Activated CD4-positive, alpha-beta T cell treated with anti-CD3 and anti-CD28 coated beads for 36 hours (primary cell): Measurements from ENCODE around the gene FGD4. TPM values are rescaled to one million over a fixed set of nuclear protein-coding genes. Genes with fewer than 3 reads are reported as not detected.
"Not testable (repeated sequence)": the region's sequence is repeated elsewhere in the genome, so short reads cannot be mapped to it uniquely, and the experiment has no call there.

Experiments used
- ATAC-seq: fragments of 200-7000 bp; cut with Tn5 transposase; one replicate; pipeline ENCODE4 v1.10.0; 2021; ENCODE audit warnings: mild to moderate bottlenecking, moderate library complexity
- CTCF ChIA-PET: fragments of 350-600 bp; sonication (Branson Sonifier 250); formaldehyde crosslinking; loops from one replicate; lab custom pipeline; 2021; ENCODE audit warnings: antibody characterized with exemption; lab: Charles Lee
- POLR2A ChIA-PET: fragments of 350-600 bp; sonication (Branson Sonifier 250); formaldehyde crosslinking; loops from one replicate; lab custom pipeline; 2021; ENCODE audit warnings: antibody characterized with exemption, inconsistent platforms; lab: Charles Lee
- DNase-seq: peaks from one replicate; pipeline ENCODE4 v3.0.0-alpha.2; 2020
- H3K27ac Mint-ChIP-seq: one replicate; pipeline ENCODE4 v1.8.0; 2021; ENCODE audit warnings: mixed read lengths
- H3K27me3 Mint-ChIP-seq: one replicate; pipeline ENCODE4 v1.8.0; 2021; ENCODE audit warnings: mixed read lengths
- H3K36me3 Mint-ChIP-seq: one replicate; pipeline ENCODE4 v1.8.0; 2021; ENCODE audit warnings: low read depth, mixed read lengths
- H3K4me1 Mint-ChIP-seq: one replicate; pipeline ENCODE4 v1.8.0; 2021; ENCODE audit warnings: mixed read lengths
- H3K4me3 Mint-ChIP-seq: one replicate; pipeline ENCODE4 v1.8.0; 2021; ENCODE audit warnings: mild to moderate bottlenecking, moderate library complexity, mixed read lengths
- H3K9me3 Mint-ChIP-seq: one replicate; pipeline ENCODE4 v1.8.0; 2021; ENCODE audit warnings: low read depth, mixed read lengths
- intact Hi-C, 2 experiments: fragments of 100-400 bp; cut with DNase I in 1 of 2; cut with micrococcal nuclease in 1 of 2; formaldehyde crosslinking; loops; one replicate each; pipeline versions ENCODE4 v1.14.2 to v1.15.1; 2022 to 2024; cut with DNase I, micrococcal nuclease
- total RNA-seq, 2 experiments: library from RNA; stranded (reverse); gene quantifications; one replicate each; pipeline ENCODE4 v1.2.3, GENCODE V29; 2021

FGD4 gene
- total RNA-seq, 2 experiments from 2014 or later: 0.07 TPM; not detected in 1

- no peaks in the 10 kb centered on the region for H3K9me3 Mint-ChIP-seq
- H3K4me1 Mint-ChIP-seq: no peaks in the 10 kb centered on the region
- POLR2A ChIA-PET: no interaction called here
- DNase-seq (no peak), ATAC-seq (no peak)
- no peak overlapping the region for H3K27ac Mint-ChIP-seq
- intact Hi-C loops: no loop called here
- no peak overlapping the region for H3K4me3 Mint-ChIP-seq
- H3K27me3 Mint-ChIP-seq: no peaks in the 10 kb centered on the region
- no peaks in the 10 kb centered on the region for H3K36me3 Mint-ChIP-seq
- CTCF ChIA-PET: no interaction called here
These were observed 146.1 kb downstream of the FGD4 start for GRCh38 chr12:32545413-32545980.

GRCh38 chr12:32546272-32546671, 146.9 kb downstream of the FGD4 start:
- Mint-ChIP-seq H3K4me3 (no peak overlapping the region), H3K27me3 (no peaks in the 10 kb centered on the region), H3K36me3 (no peaks in the 10 kb centered on the region), H3K27ac (no peak overlapping the region), H3K4me1 (no peaks in the 10 kb centered on the region), H3K9me3 (no peaks in the 10 kb centered on the region)
- DNase-seq: no peak
- POLR2A ChIA-PET: no interaction called here
- ATAC-seq: no peak
- CTCF ChIA-PET: interaction anchor here (0.6 kb wide), 1 partner anchor 179 kb away, joined by 3 read pairs; no protein-coding TSS in a partner anchor
- intact Hi-C loops: no loop called here

GRCh38 chr12:32548691-32549281, 149.4 kb downstream of the FGD4 start:
- Mint-ChIP-seq H3K9me3 (no peaks in the 10 kb centered on the region), H3K27ac (no peak overlapping the region), H3K4me1 (no peaks in the 10 kb centered on the region), H3K27me3 (no peaks in the 10 kb centered on the region), H3K36me3 (no peaks in the 10 kb centered on the region), H3K4me3 (no peak overlapping the region)
- ATAC-seq (no peak), DNase-seq (no peak)
- ChIA-PET CTCF (interaction anchor here (0.6 kb wide), 1 partner anchor 1731 kb away, joined by 3 read pairs; no protein-coding TSS in a partner anchor), POLR2A (no interaction called here)
- intact Hi-C loops: no loop called here

GRCh38 chr12:32549675-32550079, 150.3 kb downstream of the FGD4 start:
- no peak for ATAC-seq
- ChIA-PET POLR2A (no interaction called here), CTCF (no interaction called here)
- H3K4me1 Mint-ChIP-seq: no peaks in the 10 kb centered on the region
- H3K27ac Mint-ChIP-seq: no peak overlapping the region
- H3K9me3 Mint-ChIP-seq: no peaks in the 10 kb centered on the region
- no peaks in the 10 kb centered on the region for H3K36me3 Mint-ChIP-seq
- H3K27me3 Mint-ChIP-seq: no peaks in the 10 kb centered on the region
- no peak overlapping the region for H3K4me3 Mint-ChIP-seq
- DNase-seq: no peak
- intact Hi-C loops: no loop called here

- intact Hi-C loops: no loop called here
- ATAC-seq (no peak), DNase-seq (no peak)
- POLR2A ChIA-PET: no interaction called here
- no peaks in the 10 kb centered on the region for H3K4me1 Mint-ChIP-seq
- CTCF ChIA-PET: interaction anchor here (0.6 kb wide), 1 partner anchor 1703 kb away, joined by 3 read pairs; no protein-coding TSS in a partner anchor
- H3K27ac Mint-ChIP-seq: no peak overlapping the region
- no peak overlapping the region for H3K4me3 Mint-ChIP-seq
- no peaks in the 10 kb centered on the region for H3K27me3 Mint-ChIP-seq
- H3K36me3 Mint-ChIP-seq: no peaks in the 10 kb centered on the region
- H3K9me3 Mint-ChIP-seq: no peaks in the 10 kb centered on the region
These were observed 151.7 kb downstream of the FGD4 start for GRCh38 chr12:32551058-32551457.

GRCh38 chr12:32558903-32559302, 159.5 kb downstream of the FGD4 start:
- H3K27me3 Mint-ChIP-seq: no peaks in the 10 kb centered on the region
- ChIA-PET POLR2A (no interaction called here), CTCF (no interaction called here)
- ATAC-seq (no peak), DNase-seq (no peak)
- no peak overlapping the region for H3K27ac Mint-ChIP-seq
- H3K4me3 Mint-ChIP-seq: no peak overlapping the region
- no peaks in the 10 kb centered on the region for H3K36me3 Mint-ChIP-seq
- intact Hi-C loops: no loop called here
- no peaks in the 10 kb centered on the region for H3K4me1 Mint-ChIP-seq
- no peaks in the 10 kb centered on the region for H3K9me3 Mint-ChIP-seq

- no peaks in the 10 kb centered on the region for H3K9me3 Mint-ChIP-seq
- DNase-seq (no peak), ATAC-seq (no peak)
- CTCF ChIA-PET: no interaction called here
- POLR2A ChIA-PET: no interaction called here
- no peak overlapping the region for H3K27ac Mint-ChIP-seq
- no peaks in the 10 kb centered on the region for H3K27me3 Mint-ChIP-seq
- H3K4me1 Mint-ChIP-seq: no peaks in the 10 kb centered on the region
- intact Hi-C loops: no loop called here
- H3K4me3 Mint-ChIP-seq: no peak overlapping the region
- H3K36me3 Mint-ChIP-seq: no peaks in the 10 kb centered on the region
These were observed 160.1 kb downstream of the FGD4 start for GRCh38 chr12:32559434-32559833.

- POLR2A ChIA-PET: no interaction called here
- DNase-seq: no peak
- intact Hi-C loops: no loop called here
- Mint-ChIP-seq H3K4me1 (no peaks in the 10 kb centered on the region), H3K27me3 (no peaks in the 10 kb centered on the region), H3K36me3 (no peaks in the 10 kb centered on the region), H3K9me3 (no peaks in the 10 kb centered on the region), H3K27ac (no peak overlapping the region), H3K4me3 (no peak overlapping the region)
- CTCF ChIA-PET: interaction anchor here (1.0 kb wide), 1 partner anchor 105 kb away, joined by 3 read pairs; no protein-coding TSS in a partner anchor
- no peak for ATAC-seq
These were observed 161.2 kb downstream of the FGD4 start for GRCh38 chr12:32560520-32560919.

- POLR2A ChIA-PET: no interaction called here
- ATAC-seq: no peak
These were observed 162.6 kb downstream of the FGD4 start for GRCh38 chr12:32561931-32562341.

GRCh38 chr12:32562413-32562812, 163.1 kb downstream of the FGD4 start:
- H3K27ac Mint-ChIP-seq, H3K36me3 Mint-ChIP-seq, H3K4me1 Mint-ChIP-seq, POLR2A ChIA-PET, H3K27me3 Mint-ChIP-seq, intact Hi-C loops, CTCF ChIA-PET, H3K4me3 Mint-ChIP-seq, ATAC-seq, DNase-seq, H3K9me3 Mint-ChIP-seq: not testable (repeated sequence)

More at GRCh38 chr12:32561931-32562341, 162.6 kb downstream of the FGD4 start:
- intact Hi-C loops: no loop called here
- Mint-ChIP-seq H3K4me1 (no peaks in the 10 kb centered on the region), H3K9me3 (no peaks in the 10 kb centered on the region), H3K4me3 (no peak overlapping the region), H3K36me3 (no peaks in the 10 kb centered on the region), H3K27ac (no peak overlapping the region), H3K27me3 (no peaks in the 10 kb centered on the region)
- no peak for DNase-seq
- CTCF ChIA-PET: no interaction called here

- POLR2A ChIA-PET: no interaction called here
These were observed 167.4 kb downstream of the FGD4 start for GRCh38 chr12:32566663-32567295.

GRCh38 chr12:32567296-32567674, 167.9 kb downstream of the FGD4 start:
- no peaks in the 10 kb centered on the region for H3K27me3 Mint-ChIP-seq
- CTCF ChIA-PET: no interaction called here
- H3K27ac Mint-ChIP-seq: no peak overlapping the region
- H3K4me3 Mint-ChIP-seq: no peak overlapping the region
- H3K9me3 Mint-ChIP-seq: no peaks in the 10 kb centered on the region
- H3K36me3 Mint-ChIP-seq: no peaks in the 10 kb centered on the region
- POLR2A ChIA-PET: no interaction called here
- ATAC-seq: no peak
- intact Hi-C loops: no loop called here
- H3K4me1 Mint-ChIP-seq: no peaks in the 10 kb centered on the region
- no peak for DNase-seq

More at GRCh38 chr12:32566663-32567295, 167.4 kb downstream of the FGD4 start:
- no peak overlapping the region for H3K4me3 Mint-ChIP-seq
- H3K4me1 Mint-ChIP-seq: no peaks in the 10 kb centered on the region
- ATAC-seq (no peak), DNase-seq (no peak)
- no peak overlapping the region for H3K27ac Mint-ChIP-seq
- no peaks in the 10 kb centered on the region for H3K9me3 Mint-ChIP-seq
- CTCF ChIA-PET: no interaction called here
- no peaks in the 10 kb centered on the region for H3K27me3 Mint-ChIP-seq
- intact Hi-C loops: no loop called here
- no peaks in the 10 kb centered on the region for H3K36me3 Mint-ChIP-seq
